Activated CD8-positive, alpha-beta T cell treated with anti-CD3 and anti-CD28 coated beads, Interleukin-2, amount 10 ng/mL, durations not matched to agents 7 days and 5 days (primary cell): Measurements from ENCODE around the gene MYO5A. TPM values are rescaled to one million over a fixed set of nuclear protein-coding genes. Genes with fewer than 3 reads are reported as not detected.

Experiments used
- ATAC-seq: fragments of 150-1000 bp; cut with Tn5 transposase; one replicate; pipeline ENCODE4 v1.10.0; 2021; ENCODE audit warnings: moderate library complexity
- CTCF ChIA-PET: fragments of 350-600 bp; sonication (Branson Sonifier 250); formaldehyde crosslinking; loops from one replicate; lab custom pipeline; 2021; ENCODE audit warnings: antibody characterized with exemption; lab: Charles Lee
- POLR2A ChIA-PET: fragments of 350-600 bp; sonication (Branson Sonifier 250); formaldehyde crosslinking; loops from one replicate; lab custom pipeline; 2021; ENCODE audit warnings: antibody characterized with exemption; lab: Charles Lee
- DNase-seq: peaks from one replicate; pipeline ENCODE4 v3.0.0-alpha.2; 2020
- H3K27ac Mint-ChIP-seq: one replicate; pipeline ENCODE4 v1.8.0; 2021; ENCODE audit warnings: mild to moderate bottlenecking, mixed read lengths
- H3K27me3 Mint-ChIP-seq: one replicate; pipeline ENCODE4 v1.8.0; 2021; ENCODE audit warnings: low read depth, mixed read lengths
- H3K36me3 Mint-ChIP-seq: one replicate; pipeline ENCODE4 v1.8.0; 2021; ENCODE audit warnings: low read depth, mixed read lengths
- H3K4me1 Mint-ChIP-seq: one replicate; pipeline ENCODE4 v1.8.0; 2021; ENCODE audit warnings: low read depth, mixed read lengths
- H3K4me3 Mint-ChIP-seq: one replicate; pipeline ENCODE4 v1.8.0; 2021; ENCODE audit warnings: mild to moderate bottlenecking, mixed read lengths
- H3K9me3 Mint-ChIP-seq: one replicate; pipeline ENCODE4 v1.8.0; 2022; ENCODE audit warnings: mixed read lengths; ENCODE audit not compliant: insufficient read depth
- total RNA-seq, 2 experiments: library from RNA; stranded (reverse); gene quantifications; one replicate each; pipeline ENCODE4 v1.2.3, GENCODE V29; 2021

The MYO5A gene
- total RNA-seq, 2 experiments from 2014 or later, result 34.8 to 37.4 TPM

- ATAC-seq, result no peak
These were observed 113.7 kb downstream of the MYO5A start for GRCh38 chr15:52414936-52415335.

DNA sequence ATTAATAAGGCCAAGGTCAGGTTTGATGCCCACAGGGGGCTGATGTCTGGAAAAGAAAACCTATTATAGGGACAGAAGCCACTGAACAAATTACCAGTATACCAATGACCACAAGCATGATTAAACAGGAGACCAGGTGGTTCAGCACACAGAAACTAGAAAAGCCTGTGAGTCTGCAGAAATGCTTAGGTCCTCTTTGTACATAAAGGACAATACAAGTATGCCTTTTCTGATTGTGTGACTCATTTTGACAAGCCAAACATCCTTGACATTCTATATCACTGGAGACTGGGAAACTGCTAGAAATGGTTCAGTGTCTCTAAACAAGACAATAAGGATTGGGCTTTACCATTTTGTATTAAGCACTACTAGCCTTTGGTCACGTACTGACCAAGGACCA lies 119.9 kb downstream of the MYO5A start:
- H3K27ac Mint-ChIP-seq, result no peak overlapping the region
- no peak for ATAC-seq
- H3K9me3 Mint-ChIP-seq, result no peaks in the 10 kb centered on the region

More at GRCh38 chr15:52414936-52415335, 113.7 kb downstream of the MYO5A start:
- H3K27me3 Mint-ChIP-seq, result no peaks in the 10 kb centered on the region
- no peak overlapping the region for H3K4me3 Mint-ChIP-seq
- POLR2A ChIA-PET, result no interaction called here
- peaks cover 16% of the 10 kb centered on the region for H3K36me3 Mint-ChIP-seq
- CTCF ChIA-PET, result no interaction called here
- peaks cover 5% of the 10 kb centered on the region for H3K4me1 Mint-ChIP-seq
- H3K9me3 Mint-ChIP-seq, result no peaks in the 10 kb centered on the region
- no peak overlapping the region for H3K27ac Mint-ChIP-seq
- DNase-seq, result no peak

GRCh38 chr15:52407374-52407773 lies 121.3 kb downstream of the MYO5A start:
- DNase-seq (no peak), ATAC-seq (no peak)
- Mint-ChIP-seq H3K4me1 (no peaks in the 10 kb centered on the region), H3K27ac (no peak overlapping the region), H3K36me3 (peaks cover 27% of the 10 kb centered on the region), H3K9me3 (no peaks in the 10 kb centered on the region), H3K4me3 (no peak overlapping the region), H3K27me3 (no peaks in the 10 kb centered on the region)
- ChIA-PET CTCF (interaction anchor here (0.6 kb wide), 1 partner anchor 75 kb away, joined by 3 read pairs; no protein-coding TSS in a partner anchor), POLR2A (no interaction called here)

More for the DNA sequence above, 119.9 kb downstream of the MYO5A start:
- ChIA-PET CTCF (no interaction called here), POLR2A (no interaction called here)
- Mint-ChIP-seq H3K36me3 (peaks cover 20% of the 10 kb centered on the region), H3K27me3 (no peaks in the 10 kb centered on the region), H3K4me1 (no peaks in the 10 kb centered on the region), H3K4me3 (no peak overlapping the region)
- no peak for DNase-seq

- Mint-ChIP-seq H3K36me3 (peaks cover 32% of the 10 kb centered on the region), H3K9me3 (no peaks in the 10 kb centered on the region), H3K4me3 (no peak overlapping the region), H3K27ac (no peak overlapping the region), H3K4me1 (no peaks in the 10 kb centered on the region), H3K27me3 (no peaks in the 10 kb centered on the region)
- CTCF ChIA-PET, result interaction anchor here (2.2 kb wide), 1 partner anchor 122 kb away, joined by 5 read pairs; the partner anchor contains the start of gene MYO5A
- DNase-seq (no peak), ATAC-seq (no peak)
- POLR2A ChIA-PET, result no interaction called here
These were observed 122.1 kb downstream of the MYO5A start for GRCh38 chr15:52406601-52407000.

DNA sequence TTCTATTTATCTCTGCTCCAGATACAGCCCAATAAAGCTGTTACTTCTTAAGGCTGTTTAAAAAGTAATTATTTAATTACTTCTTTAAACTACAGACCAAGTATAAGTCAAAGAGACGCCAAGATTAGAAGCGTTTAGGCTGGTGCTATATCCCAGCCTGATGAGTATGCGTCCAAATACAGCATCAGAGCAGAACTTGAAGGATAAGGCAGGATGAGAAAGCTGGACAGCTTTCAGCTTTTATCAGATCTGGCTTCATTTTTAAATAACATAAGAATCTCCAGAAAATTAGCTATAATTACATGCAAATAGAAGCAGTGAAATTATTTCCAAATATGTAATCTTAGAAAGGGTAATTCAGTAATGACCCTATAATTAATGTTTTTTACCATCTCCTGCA lies 122.8 kb downstream of the MYO5A start:
- no peak for DNase-seq
- Mint-ChIP-seq H3K4me1 (no peaks in the 10 kb centered on the region), H3K9me3 (no peaks in the 10 kb centered on the region), H3K27me3 (no peaks in the 10 kb centered on the region), H3K27ac (no peak overlapping the region), H3K36me3 (peaks cover 32% of the 10 kb centered on the region), H3K4me3 (no peak overlapping the region)
- no peak for ATAC-seq
- CTCF ChIA-PET, result interaction anchor here (0.9 to 2.2 kb wide), 3 partner anchors 75 to 329 kb away, joined by 3 to 5 read pairs (median 3); partner anchors contain the start of gene MYO5A
- POLR2A ChIA-PET, result no interaction called here

GRCh38 chr15:52397118-52397517 lies 131.6 kb downstream of the MYO5A start:
- H3K36me3 Mint-ChIP-seq, result peaks cover 10% of the 10 kb centered on the region
- no peak overlapping the region for H3K4me3 Mint-ChIP-seq

DNA sequence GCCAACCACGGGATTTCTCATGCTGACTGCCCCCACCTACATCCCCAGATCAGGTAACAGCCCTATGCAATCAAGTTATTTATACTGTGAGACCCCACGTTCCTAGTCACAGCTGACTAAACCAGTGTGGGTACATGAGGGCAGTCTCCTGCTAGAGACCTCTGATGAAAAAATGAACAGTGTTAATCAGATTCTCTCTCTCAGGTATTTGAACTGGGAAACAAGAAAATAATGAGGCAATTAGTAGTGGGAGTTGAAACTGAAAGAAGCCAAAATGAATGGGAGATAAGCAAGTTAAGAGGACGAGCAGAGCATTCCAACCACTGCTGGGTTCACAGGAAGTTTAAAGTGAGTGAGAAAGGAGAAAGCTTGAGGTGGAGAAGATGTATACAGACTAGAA lies 134.6 kb downstream of the MYO5A start:
- POLR2A ChIA-PET, result no interaction called here
- CTCF ChIA-PET, result no interaction called here
- Mint-ChIP-seq H3K9me3 (no peaks in the 10 kb centered on the region), H3K27me3 (no peaks in the 10 kb centered on the region), H3K27ac (no peak overlapping the region), H3K4me1 (peaks cover 1% of the 10 kb centered on the region), H3K36me3 (peaks cover 15% of the 10 kb centered on the region), H3K4me3 (no peak overlapping the region)
- DNase-seq, result no peak
- no peak for ATAC-seq

More at GRCh38 chr15:52397118-52397517, 131.6 kb downstream of the MYO5A start:
- Mint-ChIP-seq H3K9me3 (no peaks in the 10 kb centered on the region), H3K27ac (no peak overlapping the region), H3K27me3 (no peaks in the 10 kb centered on the region), H3K4me1 (peaks cover 1% of the 10 kb centered on the region)
- ATAC-seq (no peak), DNase-seq (no peak)
- CTCF ChIA-PET, result no interaction called here
- POLR2A ChIA-PET, result no interaction called here

- ATAC-seq (no peak), DNase-seq (no peak)
- H3K9me3 Mint-ChIP-seq, result no peaks in the 10 kb centered on the region
- H3K27me3 Mint-ChIP-seq, result no peaks in the 10 kb centered on the region
- no peak overlapping the region for H3K4me3 Mint-ChIP-seq
- POLR2A ChIA-PET, result no interaction called here
- H3K36me3 Mint-ChIP-seq, result peaks cover 25% of the 10 kb centered on the region
- CTCF ChIA-PET, result no interaction called here
- no peak overlapping the region for H3K27ac Mint-ChIP-seq
- H3K4me1 Mint-ChIP-seq, result peaks cover 1% of the 10 kb centered on the region
These were observed 136.5 kb downstream of the MYO5A start for GRCh38 chr15:52392008-52392687.

- POLR2A ChIA-PET, result no interaction called here
These were observed 137.6 kb downstream of the MYO5A start for GRCh38 chr15:52391069-52391468.

DNA sequence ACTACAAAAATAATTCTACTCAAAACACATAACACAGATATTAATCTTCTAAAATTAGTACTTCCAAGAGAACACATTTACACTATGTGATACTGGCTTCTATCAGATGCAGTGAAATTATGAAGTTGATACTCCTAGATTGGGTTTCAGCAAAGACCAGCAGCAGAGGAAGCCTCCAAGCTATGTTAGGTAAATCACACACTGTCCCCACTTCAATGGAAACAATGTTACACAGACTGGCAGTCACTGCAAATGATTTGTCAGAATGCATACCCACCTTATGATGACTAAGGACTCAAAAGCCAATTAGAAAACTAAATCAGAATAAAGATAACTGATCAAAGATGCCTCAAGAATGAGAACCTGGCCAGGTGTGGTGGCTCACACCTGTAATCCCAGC lies 143.0 kb downstream of the MYO5A start:
- Mint-ChIP-seq H3K27ac (no peak overlapping the region), H3K4me1 (no peaks in the 10 kb centered on the region), H3K27me3 (no peaks in the 10 kb centered on the region), H3K4me3 (no peak overlapping the region), H3K9me3 (no peaks in the 10 kb centered on the region), H3K36me3 (peaks cover 30% of the 10 kb centered on the region)
- no peak for DNase-seq
- ATAC-seq, result no peak
- ChIA-PET POLR2A (no interaction called here), CTCF (no interaction called here)

More at GRCh38 chr15:52391069-52391468, 137.6 kb downstream of the MYO5A start:
- CTCF ChIA-PET, result no interaction called here
- H3K9me3 Mint-ChIP-seq, result no peaks in the 10 kb centered on the region
- H3K4me3 Mint-ChIP-seq, result no peak overlapping the region
- H3K27ac Mint-ChIP-seq, result no peak overlapping the region
- H3K4me1 Mint-ChIP-seq, result peaks cover 1% of the 10 kb centered on the region
- ATAC-seq (no peak), DNase-seq (no peak)
- H3K27me3 Mint-ChIP-seq, result no peaks in the 10 kb centered on the region
- H3K36me3 Mint-ChIP-seq, result peaks cover 19% of the 10 kb centered on the region

GRCh38 chr15:52383100-52383588 lies 145.5 kb downstream of the MYO5A start:
- Mint-ChIP-seq H3K4me1 (no peaks in the 10 kb centered on the region), H3K27ac (no peak overlapping the region), H3K9me3 (no peaks in the 10 kb centered on the region), H3K27me3 (no peaks in the 10 kb centered on the region), H3K4me3 (no peak overlapping the region), H3K36me3 (peaks cover 32% of the 10 kb centered on the region)
- ATAC-seq (no peak), DNase-seq (no peak)
- ChIA-PET CTCF (no interaction called here), POLR2A (no interaction called here)

GRCh38 chr15:52382647-52383046 lies 146.0 kb downstream of the MYO5A start:
- ATAC-seq, result no peak
- CTCF ChIA-PET, result no interaction called here
- H3K36me3 Mint-ChIP-seq, result peaks cover 28% of the 10 kb centered on the region

More at GRCh38 chr15:52382647-52383046, 146.0 kb downstream of the MYO5A start:
- POLR2A ChIA-PET, result no interaction called here
- Mint-ChIP-seq H3K4me1 (no peaks in the 10 kb centered on the region), H3K9me3 (no peaks in the 10 kb centered on the region), H3K4me3 (no peak overlapping the region), H3K27me3 (no peaks in the 10 kb centered on the region), H3K27ac (no peak overlapping the region)
- DNase-seq, result no peak
